Measurements from ENCODE around the gene NELL1.

NELL1 gene

GRCh38 chr11:21615955-21616371 lies 946.6 kb downstream of the NELL1 start:
- Mint-ChIP-seq H3K27ac (no peak overlapping the region), H3K27me3 (ENCODE audit: low read depth) (peaks cover 12% of the 10 kb centered on the region), H3K36me3 (ENCODE audit: low read depth) (no peaks in the 10 kb centered on the region), H3K9me3 (no peaks in the 10 kb centered on the region), H3K4me3 (no peak overlapping the region), H3K4me1 (no peaks in the 10 kb centered on the region)
- TF ChIP-seq CTCF (IDR thresholded peaks at IDR 0.05; ENCODE audit: unreplicated experiment in 3 of 3), result no peak

- no peaks in the 10 kb centered on the region for H3K4me1 Mint-ChIP-seq
- H3K27me3 Mint-ChIP-seq (ENCODE audit: low read depth), result no peaks in the 10 kb centered on the region
Measured at GRCh38 chr11:21622566-21622965, 953.2 kb downstream of the NELL1 start.

GRCh38 chr11:21622995-21623394 lies 953.6 kb downstream of the NELL1 start:
- H3K36me3 Mint-ChIP-seq (ENCODE audit: low read depth), result no peaks in the 10 kb centered on the region
- TF ChIP-seq CTCF (IDR thresholded peaks at IDR 0.05; ENCODE audit: unreplicated experiment in 3 of 3), result no peak

More at GRCh38 chr11:21622566-21622965, 953.2 kb downstream of the NELL1 start:
- H3K9me3 Mint-ChIP-seq, result no peaks in the 10 kb centered on the region
- no peak overlapping the region for H3K4me3 Mint-ChIP-seq
- no peak for TF ChIP-seq CTCF (IDR thresholded peaks at IDR 0.05; ENCODE audit: unreplicated experiment in 3 of 3)
- no peak overlapping the region for H3K27ac Mint-ChIP-seq
- no peaks in the 10 kb centered on the region for H3K36me3 Mint-ChIP-seq (ENCODE audit: low read depth)

More at GRCh38 chr11:21622995-21623394, 953.6 kb downstream of the NELL1 start:
- H3K27ac Mint-ChIP-seq, result no peak overlapping the region
- no peaks in the 10 kb centered on the region for H3K9me3 Mint-ChIP-seq
- no peaks in the 10 kb centered on the region for H3K27me3 Mint-ChIP-seq (ENCODE audit: low read depth)
- H3K4me3 Mint-ChIP-seq, result no peak overlapping the region
- H3K4me1 Mint-ChIP-seq, result no peaks in the 10 kb centered on the region
